Activated CD4-positive, alpha-beta T cell treated with anti-CD3 and anti-CD28 coated beads, Interleukin-2, amount 10 ng/mL, durations not matched to agents 24 days and 14 days (primary cell): ENCODE measurements around the gene KCNRG. TPM values are rescaled to one million over a fixed set of nuclear protein-coding genes. Genes with fewer than 3 reads are reported as not detected.
"Not testable (repeated sequence)": the region's sequence is repeated elsewhere in the genome, so short reads cannot be mapped to it uniquely, and the experiment has no call there.

Experiments
- DNase-seq: peaks from one replicate; pipeline ENCODE4 v3.0.0; 2022
- H3K27ac Mint-ChIP-seq: one replicate; pipeline ENCODE4 v1.8.0; 2022; ENCODE audit warnings: mild to moderate bottlenecking, mixed read lengths
- H3K27me3 Mint-ChIP-seq: one replicate; pipeline ENCODE4 v1.8.0; 2022; ENCODE audit warnings: mixed read lengths
- H3K36me3 Mint-ChIP-seq: one replicate; pipeline ENCODE4 v1.8.0; 2022; ENCODE audit warnings: low read depth, mild to moderate bottlenecking, mixed read lengths
- H3K4me1 Mint-ChIP-seq: one replicate; pipeline ENCODE4 v1.8.0; 2021; ENCODE audit warnings: mixed read lengths
- H3K4me3 Mint-ChIP-seq: one replicate; pipeline ENCODE4 v1.8.0; 2022; ENCODE audit warnings: mild to moderate bottlenecking, moderate library complexity, mixed read lengths
- H3K9me3 Mint-ChIP-seq: one replicate; pipeline ENCODE4 v1.8.0; 2021; ENCODE audit warnings: mixed read lengths
- intact Hi-C: fragments of 100-400 bp; cut with micrococcal nuclease; formaldehyde crosslinking; loops from one replicate; pipeline ENCODE4 v1.15.1; 2023
- total RNA-seq: library from RNA; stranded (reverse); gene quantifications from 2 replicates; pipeline ENCODE4 v1.2.3, GENCODE V29; 2022

The KCNRG gene
- total RNA-seq, 1 donor from 2014 or later, result not detected

- no peak overlapping the region for H3K4me3 Mint-ChIP-seq
- no peak overlapping the region for H3K27ac Mint-ChIP-seq
- peaks cover 49% of the 10 kb centered on the region for H3K36me3 Mint-ChIP-seq
- intact Hi-C loops, result no loop called here
- H3K9me3 Mint-ChIP-seq, result no peaks in the 10 kb centered on the region
- H3K27me3 Mint-ChIP-seq, result no peaks in the 10 kb centered on the region
- peaks cover 10% of the 10 kb centered on the region for H3K4me1 Mint-ChIP-seq
- no peak for DNase-seq
Observed at GRCh38 chr13:50025436-50025835, 10.2 kb downstream of the KCNRG start.

DNA sequence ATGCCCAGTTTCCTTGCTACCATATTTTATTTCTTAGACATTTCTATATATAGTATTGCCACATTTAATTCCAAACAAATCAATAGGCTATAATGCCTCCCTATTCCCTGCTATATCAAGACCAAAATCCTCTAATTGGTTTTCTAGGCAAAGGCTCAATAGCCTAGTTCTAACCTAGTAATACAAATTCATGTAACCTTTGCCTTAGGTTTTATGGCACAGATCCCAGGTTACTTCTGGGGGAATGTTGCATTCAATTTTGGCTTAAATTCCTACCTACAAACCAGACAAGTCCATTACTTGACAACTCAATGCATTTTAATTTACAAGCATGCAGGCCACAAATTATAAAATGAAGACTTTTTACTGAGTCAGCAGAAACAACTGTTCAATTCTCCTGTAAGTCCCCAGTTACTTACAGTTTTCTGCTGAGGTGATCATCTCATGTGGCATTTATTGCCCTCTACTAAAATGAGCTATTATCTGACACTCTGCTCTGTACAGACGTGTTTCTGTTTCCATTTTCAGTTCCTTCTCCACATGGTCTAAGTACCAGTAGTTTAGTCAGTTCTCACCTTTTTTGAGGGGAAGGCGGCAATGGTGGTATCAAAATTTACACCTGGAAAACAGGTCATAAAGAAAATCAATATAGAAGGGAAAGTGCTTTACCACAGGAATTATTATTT, 11.7 kb downstream of the KCNRG start:
- no peak for DNase-seq
- intact Hi-C loops, result no loop called here
- Mint-ChIP-seq H3K36me3 (peaks cover 46% of the 10 kb centered on the region), H3K27ac (no peak overlapping the region), H3K9me3 (no peaks in the 10 kb centered on the region), H3K4me3 (no peak overlapping the region), H3K4me1 (peaks cover 10% of the 10 kb centered on the region), H3K27me3 (no peaks in the 10 kb centered on the region)

GRCh38 chr13:50030315-50030714, 15.1 kb downstream of the KCNRG start:
- DNase-seq, result no peak
- intact Hi-C loops, result no loop called here
- H3K36me3 Mint-ChIP-seq, result peaks cover 29% of the 10 kb centered on the region
- H3K27ac Mint-ChIP-seq, result no peak overlapping the region
- H3K9me3 Mint-ChIP-seq, result no peaks in the 10 kb centered on the region
- H3K27me3 Mint-ChIP-seq, result no peaks in the 10 kb centered on the region
- peaks cover 10% of the 10 kb centered on the region for H3K4me1 Mint-ChIP-seq
- H3K4me3 Mint-ChIP-seq, result no peak overlapping the region

GRCh38 chr13:50033725-50034124, 18.5 kb downstream of the KCNRG start:
- Mint-ChIP-seq H3K4me3 (no peak overlapping the region), H3K4me1 (peaks cover 3% of the 10 kb centered on the region), H3K9me3 (no peaks in the 10 kb centered on the region), H3K27me3 (no peaks in the 10 kb centered on the region), H3K27ac (no peak overlapping the region), H3K36me3 (peaks cover 5% of the 10 kb centered on the region)
- intact Hi-C loops, result no loop called here
- no peak for DNase-seq

DNA sequence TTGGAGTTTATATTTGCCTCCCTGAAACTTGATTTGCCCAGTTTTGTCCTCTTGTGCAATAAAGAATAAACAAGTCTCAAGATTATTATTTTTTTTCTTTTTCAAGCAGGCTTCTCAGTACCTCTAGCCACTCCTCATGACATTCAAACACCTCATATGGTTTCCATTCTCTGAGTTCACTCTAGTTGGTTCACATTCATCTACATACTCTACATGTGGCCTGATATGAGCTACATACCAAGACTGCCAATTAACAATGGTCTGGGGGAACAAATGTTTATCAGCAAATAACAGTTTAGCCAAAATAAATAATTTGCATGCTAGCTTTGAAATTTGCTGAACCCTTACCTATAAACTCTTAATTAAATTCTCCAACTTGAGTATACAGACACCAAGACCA, 22.5 kb downstream of the KCNRG start:
- no peak for DNase-seq
- no peak overlapping the region for H3K27ac Mint-ChIP-seq
- intact Hi-C loops, result no loop called here
- H3K4me3 Mint-ChIP-seq, result no peak overlapping the region
- H3K9me3 Mint-ChIP-seq, result no peaks in the 10 kb centered on the region
- H3K36me3 Mint-ChIP-seq, result peaks cover 14% of the 10 kb centered on the region
- H3K27me3 Mint-ChIP-seq, result no peaks in the 10 kb centered on the region
- no peaks in the 10 kb centered on the region for H3K4me1 Mint-ChIP-seq

DNA sequence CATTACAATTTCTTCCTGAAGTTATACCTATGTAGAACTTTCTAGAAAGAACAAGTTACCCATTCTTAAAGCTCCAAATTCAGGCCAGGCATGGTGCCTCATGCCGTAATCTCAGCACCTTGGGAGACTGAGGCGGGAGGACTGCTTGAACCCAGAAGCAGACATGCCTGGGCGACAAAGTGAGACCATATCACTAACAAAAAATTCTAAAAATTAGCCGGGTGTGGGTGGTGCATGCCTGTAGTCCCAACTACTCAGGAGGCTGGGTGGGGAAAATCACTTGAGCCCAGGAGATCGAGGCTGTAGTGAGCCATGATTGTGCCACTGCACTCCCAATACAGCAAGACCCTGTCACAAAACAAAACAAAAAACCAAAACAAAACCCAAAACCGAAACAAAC, 23.0 kb downstream of the KCNRG start:
- intact Hi-C loops, result no loop called here

DNA sequence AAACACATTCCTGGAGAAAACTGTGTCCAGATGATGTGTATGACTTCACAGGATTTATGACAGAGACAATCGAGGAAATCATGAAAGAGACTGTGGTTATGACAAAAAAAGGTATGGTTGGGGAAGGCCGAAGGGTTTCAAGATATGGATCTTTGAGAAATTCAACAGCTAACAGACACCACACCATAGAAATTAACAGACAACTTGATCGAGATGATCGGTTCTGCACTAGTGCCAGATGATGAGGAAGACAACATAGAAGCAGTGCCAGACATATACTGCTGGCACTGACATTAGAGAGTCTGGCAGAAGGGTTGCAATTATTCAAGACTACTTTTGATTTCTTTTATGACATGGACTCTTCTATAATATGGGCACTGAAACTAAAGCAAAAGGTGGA, 37.2 kb downstream of the KCNRG start:
- Mint-ChIP-seq H3K4me3 (no peak overlapping the region), H3K9me3 (no peaks in the 10 kb centered on the region), H3K4me1 (peaks cover 26% of the 10 kb centered on the region), H3K27me3 (no peaks in the 10 kb centered on the region), H3K36me3 (peaks cover 47% of the 10 kb centered on the region), H3K27ac (peak overlapping the region; percentile 1)
- no peak for DNase-seq
- intact Hi-C loops, result no loop called here

More for the DNA sequence above, 23.0 kb downstream of the KCNRG start:
- Mint-ChIP-seq H3K27ac (no peak overlapping the region), H3K9me3 (no peaks in the 10 kb centered on the region), H3K36me3 (peaks cover 18% of the 10 kb centered on the region), H3K27me3 (no peaks in the 10 kb centered on the region), H3K4me3 (no peak overlapping the region), H3K4me1 (no peaks in the 10 kb centered on the region)
- no peak for DNase-seq

DNA sequence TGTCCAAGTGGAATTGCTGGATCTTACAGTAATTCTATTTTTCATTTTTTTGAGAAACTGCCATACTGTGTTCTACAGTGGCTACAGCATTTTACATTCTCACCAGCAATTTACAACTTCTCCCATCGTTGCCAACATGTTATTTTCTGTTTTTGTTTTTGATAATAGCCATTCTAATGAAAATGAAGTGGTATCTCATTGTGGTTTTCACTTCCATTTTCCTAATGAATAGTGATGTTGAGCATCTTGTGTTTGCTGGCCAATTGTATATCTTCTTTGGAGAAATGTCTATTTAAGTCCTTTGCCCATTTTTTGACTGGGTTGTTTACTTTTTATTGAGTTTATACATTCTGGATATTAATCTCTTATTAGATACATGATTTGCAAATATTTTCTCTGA, 38.6 kb downstream of the KCNRG start:
- Mint-ChIP-seq H3K27ac (no peak overlapping the region), H3K4me1 (peaks cover 31% of the 10 kb centered on the region), H3K9me3 (no peaks in the 10 kb centered on the region), H3K27me3 (no peaks in the 10 kb centered on the region), H3K36me3 (peaks cover 54% of the 10 kb centered on the region), H3K4me3 (no peak overlapping the region)
- DNase-seq, result no peak
- intact Hi-C loops, result no loop called here

- intact Hi-C loops, result no loop called here
- Mint-ChIP-seq H3K9me3 (no peaks in the 10 kb centered on the region), H3K4me1 (peaks cover 38% of the 10 kb centered on the region), H3K4me3 (peak overlapping the region; percentile 24), H3K36me3 (peaks cover 61% of the 10 kb centered on the region), H3K27ac (no peak overlapping the region), H3K27me3 (no peaks in the 10 kb centered on the region)
- no peak for DNase-seq
Observed at GRCh38 chr13:50055454-50055853, 40.2 kb downstream of the KCNRG start.

- no peak for DNase-seq
- Mint-ChIP-seq H3K9me3 (no peaks in the 10 kb centered on the region), H3K36me3 (peaks cover 44% of the 10 kb centered on the region), H3K27ac (no peak overlapping the region), H3K4me3 (no peak overlapping the region), H3K27me3 (no peaks in the 10 kb centered on the region), H3K4me1 (peaks cover 22% of the 10 kb centered on the region)
- intact Hi-C loops, result loop anchor here (2.0 kb wide), 1 partner anchor 14 kb away; no protein-coding TSS in a partner anchor
Observed at GRCh38 chr13:50060718-50061117, 45.5 kb downstream of the KCNRG start.

DNA sequence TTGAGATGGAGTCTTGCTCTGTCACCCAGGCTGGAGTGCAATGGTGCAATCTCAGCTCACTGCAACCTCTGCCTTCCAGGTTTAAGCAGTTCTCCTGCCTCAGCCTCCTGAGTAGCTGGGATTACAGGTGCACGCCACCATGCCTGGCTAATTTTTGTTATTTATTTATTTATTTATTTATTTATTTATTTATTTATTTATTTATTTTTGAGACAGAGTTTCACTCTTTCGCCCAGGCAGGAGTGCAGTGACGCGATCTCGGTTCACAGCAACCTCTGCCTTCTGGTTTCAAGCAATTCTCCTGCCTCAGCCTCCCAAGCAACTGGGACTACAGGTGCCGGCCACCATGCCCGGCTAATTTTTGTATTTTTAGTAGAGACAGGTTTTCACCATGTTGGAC, 47.1 kb downstream of the KCNRG start:
- H3K27ac Mint-ChIP-seq, H3K9me3 Mint-ChIP-seq: not testable (repeated sequence)
- peaks cover 47% of the 10 kb centered on the region for H3K36me3 Mint-ChIP-seq

GRCh38 chr13:50065712-50066111, 50.5 kb downstream of the KCNRG start:
- Mint-ChIP-seq H3K27ac (no peak overlapping the region), H3K4me1 (peaks cover 14% of the 10 kb centered on the region), H3K36me3 (peaks cover 40% of the 10 kb centered on the region), H3K9me3 (no peaks in the 10 kb centered on the region), H3K27me3 (no peaks in the 10 kb centered on the region), H3K4me3 (no peak overlapping the region)
- intact Hi-C loops, result no loop called here
- DNase-seq, result no peak

More for the DNA sequence above, 47.1 kb downstream of the KCNRG start:
- H3K27me3 Mint-ChIP-seq, DNase-seq, intact Hi-C loops, H3K4me3 Mint-ChIP-seq: not testable (repeated sequence)
- peaks cover 16% of the 10 kb centered on the region for H3K4me1 Mint-ChIP-seq

GRCh38 chr13:50068508-50068907, 53.3 kb downstream of the KCNRG start:
- peaks cover 47% of the 10 kb centered on the region for H3K36me3 Mint-ChIP-seq
- H3K27ac Mint-ChIP-seq, result no peak overlapping the region
- intact Hi-C loops, result no loop called here
- no peaks in the 10 kb centered on the region for H3K9me3 Mint-ChIP-seq
- no peak overlapping the region for H3K4me3 Mint-ChIP-seq
- peaks cover 27% of the 10 kb centered on the region for H3K4me1 Mint-ChIP-seq
- no peaks in the 10 kb centered on the region for H3K27me3 Mint-ChIP-seq
- no peak for DNase-seq

DNA sequence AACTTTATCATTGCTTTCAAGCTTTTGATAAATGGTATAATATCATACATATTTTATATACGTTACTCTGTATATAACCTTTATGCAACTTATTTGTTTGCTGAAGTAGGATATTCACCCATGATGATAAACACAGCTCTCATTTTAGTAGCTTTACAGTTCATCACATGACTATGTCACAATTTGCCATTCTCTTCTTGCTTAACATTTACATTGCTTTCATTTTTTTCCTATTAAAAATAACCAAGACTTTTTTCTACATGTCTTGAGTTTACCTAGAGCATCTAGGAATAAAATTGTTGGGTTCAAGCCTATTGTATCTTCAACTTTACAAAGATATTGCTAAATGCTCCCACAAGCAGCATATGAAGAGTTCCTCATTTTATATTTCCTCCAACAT, 54.0 kb downstream of the KCNRG start:
- peaks cover 29% of the 10 kb centered on the region for H3K4me1 Mint-ChIP-seq
- intact Hi-C loops, result no loop called here

GRCh38 chr13:50070186-50070585, 54.9 kb downstream of the KCNRG start:
- H3K4me3 Mint-ChIP-seq, result no peak overlapping the region
- H3K36me3 Mint-ChIP-seq, result peaks cover 43% of the 10 kb centered on the region
- no peak for DNase-seq
- intact Hi-C loops, result no loop called here
- H3K27ac Mint-ChIP-seq, result no peak overlapping the region
- no peaks in the 10 kb centered on the region for H3K27me3 Mint-ChIP-seq
- no peaks in the 10 kb centered on the region for H3K9me3 Mint-ChIP-seq
- H3K4me1 Mint-ChIP-seq, result peaks cover 29% of the 10 kb centered on the region

More for the DNA sequence above, 54.0 kb downstream of the KCNRG start:
- Mint-ChIP-seq H3K27ac (no peak overlapping the region), H3K4me3 (no peak overlapping the region), H3K27me3 (no peaks in the 10 kb centered on the region), H3K36me3 (peaks cover 46% of the 10 kb centered on the region), H3K9me3 (no peaks in the 10 kb centered on the region)
- no peak for DNase-seq
